Liver (tissue), 3 donors: ENCODE results near the gene MAB21L4.

Experiments
- JUND ChIP-seq, 2 donors: IDR thresholded peaks; 2 replicates each; pipeline ENCODE4 v1.6.1; 2016; ENCODE audit warnings: antibody characterized with exemption in 2 of 2
- RAD21 ChIP-seq, 2 donors: IDR thresholded peaks; 2 replicates each; pipeline ENCODE4 v1.6.1; 2016; ENCODE audit warnings: antibody characterized with exemption in 2 of 2, mild to moderate bottlenecking in 2 of 2
- RXRA ChIP-seq, 2 donors: IDR thresholded peaks; 2 replicates each; pipeline ENCODE4 v1.6.1; 2017 to 2018; ENCODE audit warnings: antibody characterized with exemption in 2 of 2, mild to moderate bottlenecking in 1 of 2
- SP1 ChIP-seq: IDR thresholded peaks from 2 replicates; pipeline ENCODE4 v1.6.1; 2018; ENCODE audit warnings: antibody characterized with exemption, mild to moderate bottlenecking
- TAF1 ChIP-seq: conservative IDR thresholded peaks from 2 replicates; pipeline ENCODE4 v1.6.1; 2016; ENCODE audit warnings: antibody characterized with exemption, mild to moderate bottlenecking
- YY1 ChIP-seq: IDR thresholded peaks from 2 replicates; pipeline ENCODE4 v1.6.1; 2016; ENCODE audit warnings: antibody characterized with exemption, mild to moderate bottlenecking
- TF ChIP-seq, protein P1 (sequence below): fragments of 150-350 bp; IDR thresholded peaks from 2 replicates; pipeline ENCODE4 v1.5.1; 2017; ENCODE audit warnings: improper control_type of control experiment, low read depth, low read length; ENCODE audit not compliant: missing input control
- TF ChIP-seq, protein P2 (sequence below): IDR thresholded peaks from 2 replicates; pipeline ENCODE4 v1.6.1; 2016; ENCODE audit warnings: antibody characterized with exemption, mild to moderate bottlenecking
- TF ChIP-seq, protein P3 (sequence below): IDR thresholded peaks from 2 replicates; pipeline ENCODE4 v1.6.1; 2016; ENCODE audit warnings: antibody characterized with exemption
- TF ChIP-seq, protein P4 (sequence below): IDR thresholded peaks from 2 replicates; pipeline ENCODE4 v1.6.1; 2016; ENCODE audit warnings: antibody characterized with exemption
- donor health status: healthy.
- donor health status: healthy.

DNA sequence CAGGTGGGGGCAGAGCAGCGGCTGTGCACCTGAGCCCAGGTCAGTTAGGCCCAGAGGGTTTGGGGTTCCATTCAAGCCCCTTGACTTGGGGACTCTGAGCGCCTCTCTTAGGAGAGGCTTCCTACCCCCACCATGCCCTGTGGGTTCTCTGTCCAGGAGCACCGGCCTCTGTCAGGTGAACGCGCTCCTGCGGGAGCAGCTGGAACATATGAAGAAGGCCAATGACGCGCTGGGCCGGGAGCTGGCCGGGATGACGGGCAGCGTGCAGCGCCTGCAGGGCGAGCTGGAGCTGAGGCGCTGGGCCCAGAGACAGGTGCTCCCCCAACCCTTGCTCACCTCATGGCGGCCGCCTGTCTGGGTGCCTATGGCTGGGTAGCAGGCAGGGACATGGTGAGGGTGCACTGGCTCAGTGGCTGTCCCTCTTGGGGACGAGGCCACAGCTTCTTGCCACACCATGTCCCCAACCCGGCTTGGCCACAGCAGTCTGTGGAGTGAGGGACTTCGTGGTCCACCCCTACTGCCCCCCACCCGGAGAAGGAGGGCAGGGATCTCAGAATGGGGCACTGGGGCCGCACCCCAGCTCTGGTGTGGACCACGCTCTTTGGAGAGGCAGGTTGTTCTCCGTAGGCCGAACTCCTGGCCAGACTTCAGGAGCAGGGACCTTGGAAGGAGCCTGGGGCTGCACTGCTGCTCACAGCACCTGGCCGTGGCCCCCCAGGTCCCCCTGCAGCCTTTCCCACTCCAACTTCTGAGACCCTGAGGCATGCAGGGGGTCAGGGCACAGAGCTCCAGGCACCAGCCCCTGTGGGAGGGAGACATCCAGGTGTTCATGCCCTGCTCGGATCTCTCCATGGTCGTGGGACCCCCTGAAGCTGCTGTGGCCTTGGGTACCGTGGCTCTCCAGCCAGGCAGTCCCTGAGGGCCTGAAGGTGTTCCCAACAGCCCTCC, 29.9 kb upstream of the MAB21L4 start:
- TF ChIP-seq, protein P1, sequence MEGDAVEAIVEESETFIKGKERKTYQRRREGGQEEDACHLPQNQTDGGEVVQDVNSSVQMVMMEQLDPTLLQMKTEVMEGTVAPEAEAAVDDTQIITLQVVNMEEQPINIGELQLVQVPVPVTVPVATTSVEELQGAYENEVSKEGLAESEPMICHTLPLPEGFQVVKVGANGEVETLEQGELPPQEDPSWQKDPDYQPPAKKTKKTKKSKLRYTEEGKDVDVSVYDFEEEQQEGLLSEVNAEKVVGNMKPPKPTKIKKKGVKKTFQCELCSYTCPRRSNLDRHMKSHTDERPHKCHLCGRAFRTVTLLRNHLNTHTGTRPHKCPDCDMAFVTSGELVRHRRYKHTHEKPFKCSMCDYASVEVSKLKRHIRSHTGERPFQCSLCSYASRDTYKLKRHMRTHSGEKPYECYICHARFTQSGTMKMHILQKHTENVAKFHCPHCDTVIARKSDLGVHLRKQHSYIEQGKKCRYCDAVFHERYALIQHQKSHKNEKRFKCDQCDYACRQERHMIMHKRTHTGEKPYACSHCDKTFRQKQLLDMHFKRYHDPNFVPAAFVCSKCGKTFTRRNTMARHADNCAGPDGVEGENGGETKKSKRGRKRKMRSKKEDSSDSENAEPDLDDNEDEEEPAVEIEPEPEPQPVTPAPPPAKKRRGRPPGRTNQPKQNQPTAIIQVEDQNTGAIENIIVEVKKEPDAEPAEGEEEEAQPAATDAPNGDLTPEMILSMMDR = no peak
- TF ChIP-seq TAF1 = no peak
- TF ChIP-seq RAD21 (IDR thresholded peaks at IDR 0.05) = no peak
- no peak for TF ChIP-seq JUND (IDR thresholded peaks at IDR 0.05)
- no peak for TF ChIP-seq SP1
- TF ChIP-seq, protein P2, sequence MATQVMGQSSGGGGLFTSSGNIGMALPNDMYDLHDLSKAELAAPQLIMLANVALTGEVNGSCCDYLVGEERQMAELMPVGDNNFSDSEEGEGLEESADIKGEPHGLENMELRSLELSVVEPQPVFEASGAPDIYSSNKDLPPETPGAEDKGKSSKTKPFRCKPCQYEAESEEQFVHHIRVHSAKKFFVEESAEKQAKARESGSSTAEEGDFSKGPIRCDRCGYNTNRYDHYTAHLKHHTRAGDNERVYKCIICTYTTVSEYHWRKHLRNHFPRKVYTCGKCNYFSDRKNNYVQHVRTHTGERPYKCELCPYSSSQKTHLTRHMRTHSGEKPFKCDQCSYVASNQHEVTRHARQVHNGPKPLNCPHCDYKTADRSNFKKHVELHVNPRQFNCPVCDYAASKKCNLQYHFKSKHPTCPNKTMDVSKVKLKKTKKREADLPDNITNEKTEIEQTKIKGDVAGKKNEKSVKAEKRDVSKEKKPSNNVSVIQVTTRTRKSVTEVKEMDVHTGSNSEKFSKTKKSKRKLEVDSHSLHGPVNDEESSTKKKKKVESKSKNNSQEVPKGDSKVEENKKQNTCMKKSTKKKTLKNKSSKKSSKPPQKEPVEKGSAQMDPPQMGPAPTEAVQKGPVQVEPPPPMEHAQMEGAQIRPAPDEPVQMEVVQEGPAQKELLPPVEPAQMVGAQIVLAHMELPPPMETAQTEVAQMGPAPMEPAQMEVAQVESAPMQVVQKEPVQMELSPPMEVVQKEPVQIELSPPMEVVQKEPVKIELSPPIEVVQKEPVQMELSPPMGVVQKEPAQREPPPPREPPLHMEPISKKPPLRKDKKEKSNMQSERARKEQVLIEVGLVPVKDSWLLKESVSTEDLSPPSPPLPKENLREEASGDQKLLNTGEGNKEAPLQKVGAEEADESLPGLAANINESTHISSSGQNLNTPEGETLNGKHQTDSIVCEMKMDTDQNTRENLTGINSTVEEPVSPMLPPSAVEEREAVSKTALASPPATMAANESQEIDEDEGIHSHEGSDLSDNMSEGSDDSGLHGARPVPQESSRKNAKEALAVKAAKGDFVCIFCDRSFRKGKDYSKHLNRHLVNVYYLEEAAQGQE = no peak
- TF ChIP-seq, protein P3, sequence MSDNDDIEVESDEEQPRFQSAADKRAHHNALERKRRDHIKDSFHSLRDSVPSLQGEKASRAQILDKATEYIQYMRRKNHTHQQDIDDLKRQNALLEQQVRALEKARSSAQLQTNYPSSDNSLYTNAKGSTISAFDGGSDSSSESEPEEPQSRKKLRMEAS = no peak
- no peak for TF ChIP-seq YY1
- TF ChIP-seq, protein P4, sequence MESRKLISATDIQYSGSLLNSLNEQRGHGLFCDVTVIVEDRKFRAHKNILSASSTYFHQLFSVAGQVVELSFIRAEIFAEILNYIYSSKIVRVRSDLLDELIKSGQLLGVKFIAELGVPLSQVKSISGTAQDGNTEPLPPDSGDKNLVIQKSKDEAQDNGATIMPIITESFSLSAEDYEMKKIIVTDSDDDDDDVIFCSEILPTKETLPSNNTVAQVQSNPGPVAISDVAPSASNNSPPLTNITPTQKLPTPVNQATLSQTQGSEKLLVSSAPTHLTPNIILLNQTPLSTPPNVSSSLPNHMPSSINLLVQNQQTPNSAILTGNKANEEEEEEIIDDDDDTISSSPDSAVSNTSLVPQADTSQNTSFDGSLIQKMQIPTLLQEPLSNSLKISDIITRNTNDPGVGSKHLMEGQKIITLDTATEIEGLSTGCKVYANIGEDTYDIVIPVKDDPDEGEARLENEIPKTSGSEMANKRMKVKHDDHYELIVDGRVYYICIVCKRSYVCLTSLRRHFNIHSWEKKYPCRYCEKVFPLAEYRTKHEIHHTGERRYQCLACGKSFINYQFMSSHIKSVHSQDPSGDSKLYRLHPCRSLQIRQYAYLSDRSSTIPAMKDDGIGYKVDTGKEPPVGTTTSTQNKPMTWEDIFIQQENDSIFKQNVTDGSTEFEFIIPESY = no peak
- TF ChIP-seq RXRA (IDR thresholded peaks at IDR 0.05) = no peak
